Measurements from ENCODE around the gene RAI1.
"Not testable (repeated sequence)": the region's sequence is repeated elsewhere in the genome, so short reads cannot be mapped to it uniquely, and the experiment has no call there.

RAI1 gene

DNA sequence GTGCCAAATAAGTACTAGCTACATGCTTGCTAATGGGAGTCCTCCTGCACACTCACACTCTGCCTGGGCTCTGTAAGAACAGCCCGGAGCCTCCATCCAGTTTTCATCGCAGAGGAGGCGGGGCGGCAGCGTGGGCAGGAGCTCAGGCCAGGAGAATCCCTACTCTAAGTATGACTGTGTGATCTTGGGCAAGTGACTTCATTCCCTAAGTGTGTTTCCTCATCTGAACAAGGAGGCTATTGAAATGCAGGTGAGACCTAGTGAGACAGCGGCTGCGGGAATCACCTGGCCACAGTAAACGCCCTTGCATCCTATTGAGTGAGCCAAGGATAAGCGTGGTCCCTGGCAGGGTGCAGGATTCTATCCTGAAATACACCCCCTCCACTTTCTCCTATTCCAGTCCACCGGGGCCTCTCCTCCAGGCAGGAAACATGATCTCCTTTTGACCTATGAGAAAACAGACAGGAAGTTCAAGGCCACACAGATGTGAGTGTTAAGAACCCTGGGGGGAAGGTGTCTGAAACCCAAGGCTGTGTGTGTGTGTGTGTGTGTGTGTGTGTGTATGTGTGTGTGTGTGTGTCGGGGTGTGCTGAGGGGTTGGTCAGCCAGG lies 5.2 kb upstream of the RAI1 start:
- Histone ChIP-seq H3K4me1 (peaks cover 0 to 5% (median 2%) of the 10 kb centered on the region in 4 donors), H3K27ac (no peak overlapping the region), H3K4me3 (no peak overlapping the region), H3K9me3 (no peaks in the 10 kb centered on the region), H3K27me3 (peaks cover 0 to 7% of the 10 kb centered on the region in 2 donors), H3K36me3 (no peaks in the 10 kb centered on the region)
- intact Hi-C loops (cut with DNase I; ENCODE audit: low total_unique reads) = no loop called here
- TF ChIP-seq, protein P1, sequence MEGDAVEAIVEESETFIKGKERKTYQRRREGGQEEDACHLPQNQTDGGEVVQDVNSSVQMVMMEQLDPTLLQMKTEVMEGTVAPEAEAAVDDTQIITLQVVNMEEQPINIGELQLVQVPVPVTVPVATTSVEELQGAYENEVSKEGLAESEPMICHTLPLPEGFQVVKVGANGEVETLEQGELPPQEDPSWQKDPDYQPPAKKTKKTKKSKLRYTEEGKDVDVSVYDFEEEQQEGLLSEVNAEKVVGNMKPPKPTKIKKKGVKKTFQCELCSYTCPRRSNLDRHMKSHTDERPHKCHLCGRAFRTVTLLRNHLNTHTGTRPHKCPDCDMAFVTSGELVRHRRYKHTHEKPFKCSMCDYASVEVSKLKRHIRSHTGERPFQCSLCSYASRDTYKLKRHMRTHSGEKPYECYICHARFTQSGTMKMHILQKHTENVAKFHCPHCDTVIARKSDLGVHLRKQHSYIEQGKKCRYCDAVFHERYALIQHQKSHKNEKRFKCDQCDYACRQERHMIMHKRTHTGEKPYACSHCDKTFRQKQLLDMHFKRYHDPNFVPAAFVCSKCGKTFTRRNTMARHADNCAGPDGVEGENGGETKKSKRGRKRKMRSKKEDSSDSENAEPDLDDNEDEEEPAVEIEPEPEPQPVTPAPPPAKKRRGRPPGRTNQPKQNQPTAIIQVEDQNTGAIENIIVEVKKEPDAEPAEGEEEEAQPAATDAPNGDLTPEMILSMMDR (IDR thresholded peaks at IDR 0.05) = no peak
- DNase-seq = no peak

DNA sequence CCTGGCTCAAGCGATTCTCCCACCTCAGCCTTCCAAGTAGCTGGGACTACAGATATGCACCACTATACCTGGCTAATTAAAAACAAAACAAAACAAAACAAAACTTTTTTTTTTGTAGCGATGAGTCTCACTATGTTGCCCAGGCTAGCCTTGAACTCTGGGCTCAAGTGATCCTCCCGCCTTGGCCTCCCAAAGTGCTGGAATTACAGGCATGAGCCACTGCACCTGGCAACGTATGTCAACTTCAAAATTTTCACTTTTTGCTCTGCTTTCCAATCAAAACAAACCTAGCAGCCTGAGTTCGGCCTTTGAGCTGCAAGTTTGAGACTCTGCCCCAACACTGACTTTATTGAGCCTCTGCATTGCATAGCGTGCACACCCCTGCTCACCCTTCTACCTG lies 4.5 kb upstream of the RAI1 start:
- DNase-seq = no peak
- H3K36me3 ChIP-seq = no peaks in the 10 kb centered on the region
- H3K27me3 ChIP-seq = peaks cover 0 to 4% of the 10 kb centered on the region in 2 donors
- no peak overlapping the region for H3K27ac ChIP-seq
- H3K9me3 ChIP-seq = no peaks in the 10 kb centered on the region
- H3K4me3 ChIP-seq = no peak overlapping the region
- H3K4me1 ChIP-seq = peaks cover 0 to 5% (median 2%) of the 10 kb centered on the region in 4 donors
- TF ChIP-seq, protein P1 (IDR thresholded peaks at IDR 0.05) = no peak
- intact Hi-C loops (cut with DNase I; ENCODE audit: low total_unique reads) = no loop called here

DNA sequence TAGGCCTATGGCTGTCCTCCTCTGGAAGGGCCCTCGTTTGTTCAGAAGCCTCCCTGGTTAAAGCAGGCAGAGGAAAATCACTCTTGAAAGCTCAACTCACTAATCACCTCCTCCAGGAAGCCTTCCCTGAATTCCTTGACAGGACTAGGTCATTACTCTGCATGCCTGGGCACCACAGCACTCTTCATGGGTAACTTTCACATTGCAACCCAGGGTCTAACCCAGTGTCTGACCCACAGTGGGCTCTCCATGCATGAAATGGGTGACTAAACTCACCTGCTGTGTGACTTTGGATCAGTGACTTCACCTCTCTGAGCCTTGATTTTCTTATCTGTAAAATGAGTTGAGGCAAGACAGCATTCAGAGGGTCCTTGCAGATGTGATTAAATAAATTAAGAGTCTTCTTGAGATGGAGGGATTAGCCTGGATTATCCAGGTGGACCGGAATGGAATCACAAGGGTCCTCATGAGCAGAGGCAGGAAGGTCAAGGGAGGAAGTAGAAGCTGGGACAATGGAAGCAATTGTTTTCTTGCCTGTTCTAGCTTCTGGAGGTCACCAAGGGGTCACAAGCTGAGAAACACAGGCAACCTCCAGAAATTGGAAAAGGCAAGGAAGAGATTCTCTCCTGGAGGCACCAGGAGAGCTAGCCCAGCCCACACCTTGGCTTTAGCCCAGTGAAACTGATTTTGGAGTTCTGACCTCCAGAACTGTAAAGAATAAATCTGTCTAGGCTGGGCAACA lies 3.8 kb upstream of the RAI1 start:
- Histone ChIP-seq H3K27me3 (peaks cover 0 to 4% of the 10 kb centered on the region in 2 donors), H3K27ac (no peak overlapping the region), H3K4me3 (no peak overlapping the region), H3K36me3 (no peaks in the 10 kb centered on the region), H3K9me3 (no peaks in the 10 kb centered on the region), H3K4me1 (peaks cover 0 to 5% (median 2%) of the 10 kb centered on the region in 4 donors)
- TF ChIP-seq, protein P1 (IDR thresholded peaks at IDR 0.05) = no peak
- intact Hi-C loops (cut with DNase I; ENCODE audit: low total_unique reads) = no loop called here
- no peak for DNase-seq

DNA sequence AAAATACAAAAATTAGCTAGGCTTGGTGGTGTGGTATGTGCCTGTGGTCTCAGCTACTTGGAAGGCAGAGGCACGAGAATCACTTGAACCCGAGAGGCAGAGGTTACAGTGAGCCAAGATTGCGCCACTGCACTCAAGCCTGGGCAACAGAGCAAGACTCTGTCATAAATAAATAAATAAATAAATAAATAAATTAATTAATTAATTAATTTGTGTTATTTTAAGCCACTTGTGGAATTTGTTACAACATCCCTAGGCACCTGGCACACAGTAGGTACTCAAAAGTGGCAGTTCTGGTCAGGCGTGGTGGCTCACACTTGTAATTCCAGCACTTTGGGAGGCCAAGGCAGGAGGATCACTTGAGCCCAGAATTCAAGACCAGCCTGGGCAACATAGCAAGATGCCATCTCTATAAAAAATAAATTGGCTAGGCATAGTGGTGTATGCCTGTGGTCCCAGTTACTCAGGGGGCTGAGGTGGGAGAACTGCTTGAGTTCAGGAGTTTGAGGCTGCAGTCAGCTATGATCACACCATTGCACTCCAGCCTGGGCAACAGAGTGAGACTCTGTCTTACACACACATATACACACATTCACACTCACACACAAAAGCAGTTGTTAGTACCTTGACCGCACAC lies 3.1 kb upstream of the RAI1 start:
- H3K4me3 ChIP-seq; H3K9me3 ChIP-seq; H3K27ac ChIP-seq; H3K27me3 ChIP-seq; intact Hi-C loops (cut with DNase I; ENCODE audit: low total_unique reads); H3K4me1 ChIP-seq; H3K36me3 ChIP-seq; DNase-seq: not testable (repeated sequence)

DNA sequence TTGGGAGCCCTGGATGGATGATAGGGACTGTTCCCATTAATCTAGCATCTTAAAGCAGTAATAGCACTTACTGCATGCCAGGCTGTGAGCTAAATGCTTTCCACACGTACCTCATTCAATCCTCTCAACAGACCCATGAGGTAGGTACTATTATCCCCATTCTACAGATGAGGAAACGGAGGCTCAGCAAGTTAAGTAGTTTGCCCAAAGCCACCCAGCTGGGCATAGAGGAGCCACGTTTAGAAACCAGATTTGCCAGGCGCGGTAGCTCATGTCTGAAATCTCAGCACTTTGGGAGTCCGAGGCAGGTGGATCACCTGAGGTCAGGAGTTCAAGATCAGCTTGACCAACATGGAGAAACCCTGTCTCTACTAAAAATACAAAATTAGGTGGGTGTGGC lies 2.0 kb upstream of the RAI1 start:
- Histone ChIP-seq H3K4me3 (no peak overlapping the region), H3K36me3 (no peaks in the 10 kb centered on the region), H3K27ac (no peak overlapping the region), H3K27me3 (peaks cover 0 to 4% of the 10 kb centered on the region in 2 donors), H3K4me1 (peaks cover 0 to 18% (median 12%) of the 10 kb centered on the region in 4 donors), H3K9me3 (no peaks in the 10 kb centered on the region)
- DNase-seq = no peak
- TF ChIP-seq, protein P1 (IDR thresholded peaks at IDR 0.05) = no peak
- intact Hi-C loops (cut with DNase I; ENCODE audit: low total_unique reads) = no loop called here

DNA sequence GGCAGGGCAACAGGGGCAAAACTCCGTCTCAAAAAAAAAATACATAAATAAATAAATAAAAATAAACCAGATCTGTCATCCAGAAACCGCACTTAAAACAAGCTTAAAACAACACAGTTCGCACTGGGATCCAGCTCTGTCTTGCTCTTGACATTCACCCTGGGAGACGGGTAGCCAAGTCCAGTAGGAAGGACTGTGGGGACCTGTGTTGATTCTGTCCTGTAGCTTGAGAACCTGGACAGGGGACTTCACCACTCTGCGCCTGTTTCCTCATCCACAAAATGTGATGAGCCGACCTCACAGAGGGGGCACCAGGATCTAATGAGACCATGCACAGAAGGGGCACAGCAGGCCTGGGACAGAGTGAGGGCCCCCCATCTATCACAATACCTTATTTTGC lies 1.5 kb upstream of the RAI1 start:
- Histone ChIP-seq H3K27ac (no peak overlapping the region), H3K27me3 (peaks cover 0 to 4% of the 10 kb centered on the region in 2 donors), H3K36me3 (no peaks in the 10 kb centered on the region), H3K4me1 (peaks cover 0 to 20% (median 12%) of the 10 kb centered on the region in 4 donors), H3K9me3 (no peaks in the 10 kb centered on the region), H3K4me3 (no peak overlapping the region)
- TF ChIP-seq, protein P1 (IDR thresholded peaks at IDR 0.05) = no peak
- intact Hi-C loops (cut with DNase I; ENCODE audit: low total_unique reads) = loop anchor here (2.0 to 10.0 kb wide), 3 partner anchors 105 to 358 kb away; partner anchors contain the start of genes ATPAF2 and GID4
- no peak for DNase-seq

Data from tibial artery (tissue), 4 donors.